ENCODE data around the gene SZT2.

DNA sequence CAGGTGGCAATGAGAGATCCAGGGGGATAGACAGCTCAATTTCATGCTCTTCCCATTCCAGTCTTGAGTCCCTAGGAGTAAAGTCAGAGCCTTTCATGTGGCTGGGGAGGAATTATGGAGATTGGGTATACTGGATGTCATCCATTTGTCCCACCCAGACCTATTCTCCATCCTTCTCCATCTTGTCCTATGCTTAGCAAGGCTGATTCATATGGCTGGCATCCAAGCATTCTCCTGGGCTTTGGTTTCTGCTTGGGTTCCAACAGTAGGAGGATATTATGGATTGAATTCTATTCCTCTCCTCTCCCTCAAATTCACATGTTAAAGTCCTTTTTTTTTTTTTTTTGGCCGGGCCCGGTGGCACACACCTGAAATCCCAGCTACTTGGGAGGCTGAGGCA is 34.8 kb upstream of the SZT2 start:
- TF ChIP-seq, protein P1, sequence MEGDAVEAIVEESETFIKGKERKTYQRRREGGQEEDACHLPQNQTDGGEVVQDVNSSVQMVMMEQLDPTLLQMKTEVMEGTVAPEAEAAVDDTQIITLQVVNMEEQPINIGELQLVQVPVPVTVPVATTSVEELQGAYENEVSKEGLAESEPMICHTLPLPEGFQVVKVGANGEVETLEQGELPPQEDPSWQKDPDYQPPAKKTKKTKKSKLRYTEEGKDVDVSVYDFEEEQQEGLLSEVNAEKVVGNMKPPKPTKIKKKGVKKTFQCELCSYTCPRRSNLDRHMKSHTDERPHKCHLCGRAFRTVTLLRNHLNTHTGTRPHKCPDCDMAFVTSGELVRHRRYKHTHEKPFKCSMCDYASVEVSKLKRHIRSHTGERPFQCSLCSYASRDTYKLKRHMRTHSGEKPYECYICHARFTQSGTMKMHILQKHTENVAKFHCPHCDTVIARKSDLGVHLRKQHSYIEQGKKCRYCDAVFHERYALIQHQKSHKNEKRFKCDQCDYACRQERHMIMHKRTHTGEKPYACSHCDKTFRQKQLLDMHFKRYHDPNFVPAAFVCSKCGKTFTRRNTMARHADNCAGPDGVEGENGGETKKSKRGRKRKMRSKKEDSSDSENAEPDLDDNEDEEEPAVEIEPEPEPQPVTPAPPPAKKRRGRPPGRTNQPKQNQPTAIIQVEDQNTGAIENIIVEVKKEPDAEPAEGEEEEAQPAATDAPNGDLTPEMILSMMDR (conservative IDR thresholded peaks at IDR 0.05), result no peak
- no peak for TF ChIP-seq EZH2 (IDR thresholded peaks at IDR 0.05; ENCODE audit: low read depth)
